Measurements from ENCODE around the gene UQCRC1.

Gene UQCRC1

GRCh38 chr3:48575366-48575765, 34.1 kb downstream of the UQCRC1 start:
- no peak overlapping the region for H3K27ac ChIP-seq
- no peaks in the 10 kb centered on the region for H3K4me1 ChIP-seq
- no peaks in the 10 kb centered on the region for H3K9me3 ChIP-seq
- no peaks in the 10 kb centered on the region for H3K27me3 ChIP-seq
- DNase-seq: no peak
- no peak overlapping the region for H3K4me3 ChIP-seq
- intact Hi-C loops (cut with DNase I; ENCODE audit: low total_unique reads): no loop called here
- H3K36me3 ChIP-seq: peaks cover 0 to 67% (median 0%) of the 10 kb centered on the region in 3 donors
- no peak for TF ChIP-seq CTCF (IDR thresholded peaks at IDR 0.05)

- TF ChIP-seq CTCF (IDR thresholded peaks at IDR 0.05): no peak
- Histone ChIP-seq H3K4me3 (no peak overlapping the region), H3K27ac (no peak overlapping the region), H3K9me3 (no peaks in the 10 kb centered on the region), H3K4me1 (no peaks in the 10 kb centered on the region), H3K36me3 (peaks cover 0 to 55% (median 0%) of the 10 kb centered on the region in 3 donors), H3K27me3 (no peaks in the 10 kb centered on the region)
- intact Hi-C loops (cut with DNase I; ENCODE audit: low total_unique reads): no loop called here
- no peak for DNase-seq
Observed at GRCh38 chr3:48573973-48574585, 35.4 kb downstream of the UQCRC1 start.

- Histone ChIP-seq H3K27me3 (no peaks in the 10 kb centered on the region), H3K9me3 (no peaks in the 10 kb centered on the region), H3K36me3 (peaks cover 0 to 40% (median 0%) of the 10 kb centered on the region in 3 donors), H3K27ac (no peak overlapping the region), H3K4me3 (no peak overlapping the region), H3K4me1 (no peaks in the 10 kb centered on the region)
- intact Hi-C loops (cut with DNase I; ENCODE audit: low total_unique reads): no loop called here
- TF ChIP-seq CTCF (IDR thresholded peaks at IDR 0.05): no peak
- no peak for DNase-seq
Observed at GRCh38 chr3:48572517-48572916, 36.9 kb downstream of the UQCRC1 start.

- no peak overlapping the region for H3K27ac ChIP-seq
- no peaks in the 10 kb centered on the region for H3K9me3 ChIP-seq
- H3K27me3 ChIP-seq: no peaks in the 10 kb centered on the region
- no peaks in the 10 kb centered on the region for H3K4me1 ChIP-seq
- H3K36me3 ChIP-seq: peaks cover 0 to 34% (median 0%) of the 10 kb centered on the region in 3 donors
- H3K4me3 ChIP-seq: no peak overlapping the region
- TF ChIP-seq CTCF (IDR thresholded peaks at IDR 0.05): no peak
- intact Hi-C loops (cut with DNase I; ENCODE audit: low total_unique reads): no loop called here
- no peak for DNase-seq
Observed at GRCh38 chr3:48571938-48572337, 37.5 kb downstream of the UQCRC1 start.

- intact Hi-C loops (cut with DNase I; ENCODE audit: low total_unique reads): no loop called here
- Histone ChIP-seq H3K36me3 (peaks cover 0 to 20% (median 0%) of the 10 kb centered on the region in 3 donors), H3K9me3 (no peaks in the 10 kb centered on the region), H3K4me1 (peaks cover 0 to 5% (median 0%) of the 10 kb centered on the region in 4 donors), H3K27me3 (no peaks in the 10 kb centered on the region), H3K4me3 (no peak overlapping the region), H3K27ac (no peak overlapping the region)
- TF ChIP-seq CTCF (IDR thresholded peaks at IDR 0.05): no peak
- no peak for DNase-seq
Observed at GRCh38 chr3:48569808-48570450, 39.5 kb downstream of the UQCRC1 start.

All from tibial artery (tissue), 4 donors.